GM12801 (cell line): Measurements from ENCODE around the gene MEG3.

Experiments used
- TF ChIP-seq, protein P1 (sequence below): IDR thresholded peaks from one replicate; pipeline ENCODE4 v1.5.1; 2011; ENCODE audit warnings: control low read depth; ENCODE audit not compliant: insufficient read length; ENCODE audit errors: extremely low read depth

MEG3 gene

DNA sequence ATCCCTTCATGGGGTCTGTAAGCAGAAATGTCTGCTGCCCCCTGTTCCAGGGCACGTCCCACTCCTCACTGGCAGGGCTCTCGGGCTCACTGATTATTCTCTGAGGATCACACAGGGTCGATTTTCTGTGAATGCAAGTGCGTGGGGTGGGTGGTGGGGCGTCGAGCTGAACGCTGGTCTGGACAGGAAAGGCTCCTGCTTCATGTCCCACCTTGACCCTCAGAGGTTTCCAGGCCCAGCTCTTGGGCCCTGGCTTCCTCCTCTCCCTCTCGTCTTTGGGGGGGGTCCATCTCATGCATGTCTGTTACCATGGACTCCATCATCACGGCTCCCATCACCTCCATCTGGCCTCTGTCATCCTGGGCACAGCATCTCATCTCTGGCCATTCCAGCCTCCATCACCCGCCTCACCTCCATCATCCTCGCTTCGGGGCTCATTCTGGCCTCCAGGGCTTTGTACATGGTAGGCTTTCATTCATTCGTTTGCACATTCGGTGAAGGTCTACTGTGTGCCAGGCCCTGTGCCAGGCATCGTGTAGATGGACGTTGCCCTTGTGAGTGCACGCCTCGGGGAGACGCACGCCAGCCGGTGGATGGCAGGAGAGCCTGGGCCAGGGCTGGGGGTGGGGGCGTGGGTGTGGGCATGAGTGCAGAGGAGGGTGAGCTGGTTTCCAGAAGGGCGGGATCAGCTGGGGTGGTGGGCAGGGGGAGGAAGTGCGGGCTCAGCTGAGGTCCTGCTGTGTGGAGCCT is 42.9 kb downstream of the MEG3 start:
- TF ChIP-seq, protein P1, sequence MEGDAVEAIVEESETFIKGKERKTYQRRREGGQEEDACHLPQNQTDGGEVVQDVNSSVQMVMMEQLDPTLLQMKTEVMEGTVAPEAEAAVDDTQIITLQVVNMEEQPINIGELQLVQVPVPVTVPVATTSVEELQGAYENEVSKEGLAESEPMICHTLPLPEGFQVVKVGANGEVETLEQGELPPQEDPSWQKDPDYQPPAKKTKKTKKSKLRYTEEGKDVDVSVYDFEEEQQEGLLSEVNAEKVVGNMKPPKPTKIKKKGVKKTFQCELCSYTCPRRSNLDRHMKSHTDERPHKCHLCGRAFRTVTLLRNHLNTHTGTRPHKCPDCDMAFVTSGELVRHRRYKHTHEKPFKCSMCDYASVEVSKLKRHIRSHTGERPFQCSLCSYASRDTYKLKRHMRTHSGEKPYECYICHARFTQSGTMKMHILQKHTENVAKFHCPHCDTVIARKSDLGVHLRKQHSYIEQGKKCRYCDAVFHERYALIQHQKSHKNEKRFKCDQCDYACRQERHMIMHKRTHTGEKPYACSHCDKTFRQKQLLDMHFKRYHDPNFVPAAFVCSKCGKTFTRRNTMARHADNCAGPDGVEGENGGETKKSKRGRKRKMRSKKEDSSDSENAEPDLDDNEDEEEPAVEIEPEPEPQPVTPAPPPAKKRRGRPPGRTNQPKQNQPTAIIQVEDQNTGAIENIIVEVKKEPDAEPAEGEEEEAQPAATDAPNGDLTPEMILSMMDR = no peak

DNA sequence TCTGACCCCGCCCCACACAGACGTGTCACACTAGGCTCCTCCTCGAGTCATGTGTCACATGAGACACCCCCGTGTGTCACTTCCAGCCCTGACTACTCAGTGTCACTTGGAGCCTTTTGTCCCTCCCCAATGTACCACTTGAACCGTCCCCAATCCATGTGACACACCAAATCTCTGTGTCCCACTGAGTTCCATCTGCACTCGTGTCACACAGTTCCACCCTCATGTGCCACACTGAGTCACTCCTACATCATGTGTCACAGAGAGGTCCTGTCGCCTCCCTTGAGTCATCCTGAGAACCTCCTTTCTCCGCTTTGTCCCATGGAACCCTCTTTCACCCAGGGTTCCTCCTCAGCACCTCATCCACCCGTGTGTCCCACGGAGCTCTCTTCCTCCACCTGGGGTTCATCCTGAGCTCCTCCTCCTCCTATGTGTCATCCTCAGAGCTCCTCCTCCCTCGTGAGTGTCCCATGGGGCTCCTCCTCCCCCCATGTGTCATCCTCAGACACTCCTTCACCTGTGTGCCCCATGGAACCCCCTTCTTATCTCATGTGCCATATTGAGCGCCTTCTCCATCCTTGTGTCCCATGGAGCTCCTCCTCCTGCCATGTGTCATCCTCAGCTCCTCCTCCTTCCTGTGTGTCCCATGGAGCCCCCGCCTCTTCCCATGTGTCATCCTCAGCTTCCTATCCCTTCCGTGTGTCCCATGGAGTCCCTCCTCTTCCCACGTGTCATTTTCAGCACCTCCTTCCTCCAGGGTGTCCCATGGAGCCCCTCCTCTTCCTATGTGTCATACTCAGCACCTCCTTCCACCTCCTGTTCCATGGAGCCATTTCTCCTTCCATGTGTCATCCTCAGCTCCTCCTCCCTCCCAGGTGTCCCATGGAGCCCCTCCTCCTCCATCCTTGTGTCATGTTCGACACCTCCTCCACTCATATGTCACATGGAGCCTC is 45.6 kb downstream of the MEG3 start:
- TF ChIP-seq, protein P1 = no peak

DNA sequence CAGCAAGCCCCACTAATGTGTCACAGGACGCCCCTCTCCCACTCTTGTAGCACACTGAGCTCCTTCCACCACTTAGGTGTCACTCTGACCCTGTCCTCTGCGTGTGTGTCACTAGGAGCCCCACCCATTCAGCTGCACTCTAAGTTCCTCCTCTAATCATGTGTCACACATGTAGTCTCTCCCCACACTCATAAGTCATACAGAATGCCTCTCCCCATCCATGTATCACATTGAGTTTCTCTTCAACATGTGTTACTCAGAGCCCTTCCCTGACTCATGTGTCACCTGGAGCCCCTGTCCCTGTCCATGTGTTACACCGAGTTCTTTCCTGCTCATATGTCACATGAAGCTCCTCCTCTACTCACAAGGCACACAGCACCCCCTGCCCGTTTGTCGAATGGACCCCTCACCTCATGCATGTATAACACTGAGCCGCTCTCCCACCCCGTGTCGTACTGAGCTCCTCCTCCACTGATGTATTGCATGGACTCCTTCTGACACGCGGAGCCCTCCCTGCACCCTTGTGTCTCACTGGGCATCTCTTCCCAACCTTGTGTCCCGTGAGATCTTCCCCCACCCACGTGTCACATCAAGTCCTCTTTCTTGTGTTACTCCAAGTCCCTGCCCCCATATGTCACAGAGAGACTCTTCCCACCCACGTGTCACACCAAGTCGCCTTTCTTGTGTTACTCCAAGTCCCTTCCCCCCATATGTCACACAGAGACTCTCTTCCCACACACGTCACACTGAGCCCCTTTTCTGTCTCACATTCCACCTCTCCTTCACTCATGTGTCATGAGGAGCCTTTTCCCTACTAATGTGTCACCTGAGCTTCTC is 46.6 kb downstream of the MEG3 start:
- TF ChIP-seq, protein P1 = no peak

DNA sequence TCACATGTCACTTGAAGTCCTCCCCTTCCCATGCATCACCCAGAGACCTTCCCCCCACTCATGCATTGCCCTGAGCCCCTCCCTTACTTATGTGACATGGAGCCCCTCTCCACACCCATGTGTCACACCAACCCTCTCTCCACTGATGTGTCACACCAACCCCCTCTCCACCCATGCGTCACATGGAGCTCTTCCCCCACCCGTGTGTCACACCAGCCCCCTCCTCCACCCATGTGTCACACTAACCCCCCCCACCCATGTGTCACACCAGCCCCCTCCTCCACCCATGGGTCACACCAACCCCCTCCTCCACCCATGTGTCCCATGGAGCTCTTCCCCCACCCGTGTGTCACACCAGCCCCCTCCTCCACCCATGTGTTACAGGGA is 47.2 kb downstream of the MEG3 start:
- TF ChIP-seq, protein P1 = no peak

DNA sequence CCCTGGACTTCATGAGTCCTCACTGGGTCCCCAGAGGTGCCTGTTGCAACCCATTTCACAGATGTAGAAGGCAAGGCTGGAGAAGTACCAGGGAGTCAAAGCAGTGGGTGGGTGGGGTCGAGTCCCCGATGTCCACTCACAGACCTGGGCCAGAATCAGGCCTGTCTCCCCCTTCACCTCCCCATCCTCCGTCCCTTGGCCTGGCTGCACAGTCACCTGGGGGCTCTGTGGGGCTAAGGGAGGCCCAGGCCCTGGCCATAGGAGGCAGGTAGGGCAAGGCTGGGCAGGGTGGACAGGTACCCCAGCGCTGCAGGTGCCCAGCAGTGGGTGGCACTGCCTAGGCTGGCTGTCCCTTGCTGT is 48.1 kb downstream of the MEG3 start:
- TF ChIP-seq, protein P1 = no peak

DNA sequence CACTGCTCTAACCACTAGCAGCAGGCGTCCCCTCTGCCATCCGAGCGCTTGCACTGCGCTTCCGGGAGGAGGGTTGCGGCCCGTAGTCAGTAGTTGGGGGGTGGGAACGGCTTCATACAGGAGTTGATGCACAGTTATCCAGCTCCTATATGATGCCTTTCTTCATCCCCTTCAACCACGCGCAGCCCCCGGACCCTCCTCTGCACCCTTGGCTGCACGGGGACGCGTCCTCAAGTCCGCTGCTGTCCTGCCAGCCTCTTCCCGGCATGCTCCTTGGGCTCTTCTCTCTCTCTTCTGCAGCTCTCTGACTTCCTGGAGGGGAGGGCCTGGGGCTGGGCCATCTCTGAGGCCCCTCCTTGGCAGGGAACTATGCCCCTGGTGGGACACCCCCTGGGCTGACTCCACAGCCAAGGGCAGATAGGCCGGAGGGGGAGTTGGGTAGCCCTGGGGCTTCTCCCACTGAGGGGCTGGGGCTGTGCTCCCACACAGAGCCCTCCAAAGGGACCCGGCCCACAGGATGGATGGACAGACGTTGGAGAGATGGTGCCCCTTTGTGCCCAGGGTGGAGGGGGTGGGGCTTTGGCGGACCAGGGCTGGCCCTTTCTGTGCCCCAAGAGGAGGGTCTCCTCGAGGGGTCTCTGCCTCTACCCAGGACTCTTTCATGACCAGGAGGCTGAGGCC is 48.6 kb downstream of the MEG3 start:
- TF ChIP-seq, protein P1 = no peak
